NCI-H2227 (cell line): ENCODE measurements around the gene SIGLEC1.
A peak's percentile ranks its signal among the peaks of the same experiment; 100 is the strongest.

Source experiments
- DNase-seq: peaks from one replicate; lab custom pipeline; 2025; ENCODE audit not compliant: unreplicated experiment; lab: John Stamatoyannopoulos, UW

Gene SIGLEC1

DNA sequence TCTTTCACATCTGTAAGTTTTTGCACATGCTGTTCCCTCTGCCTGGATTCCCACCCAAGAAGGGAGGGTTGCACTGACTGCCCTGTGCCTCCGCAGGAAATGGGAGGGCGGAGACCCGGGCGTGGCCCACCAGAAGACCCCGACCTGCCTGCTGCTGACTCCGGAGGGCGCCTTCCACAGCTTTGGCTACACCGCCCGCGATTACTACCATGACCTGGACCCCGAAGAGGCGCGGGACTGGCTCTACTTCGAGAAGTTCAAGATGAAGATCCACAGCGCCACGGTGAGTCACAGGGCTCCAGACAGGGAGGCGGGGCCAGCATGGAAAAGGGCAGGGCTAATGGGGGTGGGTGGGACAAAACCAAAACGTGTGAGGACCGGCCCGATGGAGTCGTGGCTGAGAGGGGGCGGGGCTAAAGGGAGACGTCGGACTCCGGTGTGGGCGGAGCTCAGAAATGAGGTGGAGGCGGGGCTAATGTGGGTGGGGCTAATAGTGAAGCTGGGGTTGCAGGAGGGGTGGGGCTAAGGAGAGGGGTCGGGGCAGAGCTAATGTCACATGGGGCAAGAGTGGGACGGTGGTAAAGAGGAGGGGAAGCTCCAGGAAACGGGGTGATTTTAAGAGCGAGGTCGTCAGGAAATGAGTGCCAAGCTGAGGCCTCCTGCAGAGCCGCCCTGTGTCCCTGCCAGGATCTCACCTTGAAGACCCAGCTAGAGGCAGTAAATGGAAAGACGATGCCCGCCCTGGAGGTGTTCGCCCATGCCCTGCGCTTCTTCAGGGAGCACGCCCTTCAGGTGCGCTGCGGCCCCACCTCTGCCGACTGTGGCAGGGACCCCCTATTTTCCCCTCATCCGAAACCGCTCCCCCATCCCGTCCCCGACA, 32.6 kb upstream of the SIGLEC1 start:
- DNase-seq, result peak; percentile 32

DNA sequence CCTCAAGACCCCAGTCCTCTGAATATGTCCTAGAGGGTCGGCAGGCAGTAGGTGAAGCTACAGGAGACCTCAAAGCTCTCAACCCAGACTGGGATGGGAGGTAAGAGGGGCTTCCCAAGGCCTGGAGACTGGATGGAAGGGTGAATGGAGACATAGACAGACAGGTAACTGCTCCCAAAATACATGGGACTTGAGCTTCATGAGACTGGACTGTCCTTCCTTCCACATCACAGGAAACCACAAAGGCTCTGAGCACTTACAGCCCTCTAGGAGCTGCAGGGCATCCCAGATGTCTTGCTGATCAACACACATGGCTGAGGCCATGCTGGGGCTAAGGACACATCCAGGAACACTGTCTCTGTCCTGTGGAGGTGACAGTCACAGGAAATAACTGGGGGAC, 31.6 kb upstream of the SIGLEC1 start:
- no peak for DNase-seq

DNA sequence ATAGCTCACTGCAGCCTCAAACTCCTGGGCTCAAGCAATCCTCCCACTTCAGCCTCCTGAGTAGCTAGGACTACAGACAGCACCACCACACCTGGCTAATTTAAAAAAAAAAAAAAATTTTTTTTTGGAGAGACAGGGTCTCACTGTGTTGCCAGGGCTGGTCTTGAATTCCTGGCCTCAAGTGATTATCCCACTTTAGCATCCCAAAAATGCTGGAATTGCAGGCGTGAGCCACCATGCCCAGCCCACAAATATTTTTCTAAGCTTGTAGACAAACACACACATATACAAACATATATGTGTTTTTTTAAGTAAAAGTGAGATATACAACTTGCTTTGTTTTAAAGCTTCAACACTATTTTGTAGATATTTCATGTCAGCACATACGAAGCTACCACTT, 30.9 kb upstream of the SIGLEC1 start:
- DNase-seq, result no peak

DNA sequence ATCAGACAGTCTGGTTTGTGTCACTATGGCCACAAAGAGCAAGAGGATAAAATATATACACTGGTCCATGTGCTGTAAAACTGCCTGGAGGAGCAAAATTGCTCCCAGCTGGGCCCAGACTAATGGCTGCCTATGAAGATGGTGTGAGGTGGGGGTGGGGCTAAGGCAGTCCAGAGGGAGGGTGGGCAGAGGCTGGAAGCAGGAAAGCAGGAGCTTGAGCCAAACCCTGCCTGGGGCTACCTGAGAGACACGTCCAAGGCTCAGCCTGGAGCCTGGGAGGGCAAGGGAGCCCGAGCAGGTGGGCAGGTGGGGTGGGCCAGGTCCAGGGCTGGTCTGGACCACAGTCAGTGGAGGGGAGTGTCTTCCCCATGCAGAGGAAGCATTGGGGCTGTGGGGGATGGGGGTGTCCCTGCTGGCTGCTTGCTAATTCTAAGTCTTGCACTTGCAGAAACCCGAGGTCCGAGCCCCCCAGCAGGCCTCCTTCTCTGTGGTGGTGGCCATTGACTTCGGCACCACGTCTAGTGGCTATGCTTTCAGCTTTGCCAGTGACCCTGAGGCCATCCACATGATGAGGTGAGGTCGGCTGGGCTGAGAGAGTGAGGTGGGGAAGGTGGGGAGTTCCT, 29.5 kb upstream of the SIGLEC1 start:
- DNase-seq, result peak; percentile 64

DNA sequence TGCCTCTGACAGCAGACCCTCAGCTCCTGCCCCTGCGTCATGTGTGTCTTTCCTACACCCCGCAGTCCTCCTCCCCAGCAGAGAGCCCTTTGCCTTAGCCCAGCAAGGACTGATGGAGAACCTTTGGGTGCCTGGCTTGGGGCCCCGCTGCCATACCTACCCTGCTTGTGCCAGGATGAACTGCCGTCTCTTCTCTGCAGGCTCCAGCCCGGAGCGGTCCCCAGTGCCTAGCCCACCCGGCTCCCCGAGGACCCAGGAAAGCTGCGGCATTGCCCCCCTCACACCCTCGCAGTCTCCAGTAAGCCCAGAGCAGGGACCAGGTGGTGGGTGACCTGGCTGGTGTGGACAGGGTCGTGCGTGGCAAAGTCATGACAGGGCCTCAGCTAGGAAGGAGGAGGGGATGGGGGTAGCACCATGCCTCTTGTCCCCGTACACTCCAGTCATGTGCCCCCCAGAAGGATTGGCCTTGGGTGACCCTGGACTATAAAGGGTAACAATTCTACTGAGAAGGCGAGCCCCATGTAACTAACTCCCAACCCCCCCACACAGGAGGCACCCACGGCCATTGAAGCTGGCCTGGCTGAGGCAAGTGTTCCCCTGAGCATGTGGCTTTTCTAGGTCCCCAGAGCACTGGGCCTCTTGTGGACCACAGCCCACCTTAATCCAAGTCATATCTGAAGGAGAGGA, 28.4 kb upstream of the SIGLEC1 start:
- no peak for DNase-seq

DNA sequence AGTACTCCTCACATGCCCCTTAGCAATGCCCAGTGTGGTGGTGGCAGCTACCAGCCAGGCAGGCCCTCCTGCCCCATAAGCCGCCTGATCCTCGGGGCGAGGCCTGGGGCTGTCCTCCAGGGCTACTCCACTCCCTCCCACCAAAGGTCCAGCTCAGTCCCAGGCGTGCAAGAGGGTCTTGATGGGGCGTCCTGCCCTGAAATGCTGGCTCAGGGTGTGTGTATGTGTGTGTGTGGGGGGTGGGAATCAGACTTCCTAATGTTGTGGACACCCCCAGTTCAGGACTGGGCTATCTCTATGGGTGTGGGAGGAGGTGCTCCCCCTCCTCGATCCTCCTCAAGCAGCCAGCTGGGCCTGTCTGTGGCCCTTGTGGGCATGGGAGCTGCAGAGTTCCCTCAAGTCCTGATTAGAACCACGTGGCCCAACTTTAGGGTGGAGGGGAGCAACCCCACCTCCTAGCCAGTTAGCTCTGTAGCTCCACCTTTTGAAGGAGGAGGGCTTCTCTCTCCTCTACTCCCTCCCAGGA, 27.6 kb upstream of the SIGLEC1 start:
- no peak for DNase-seq

DNA sequence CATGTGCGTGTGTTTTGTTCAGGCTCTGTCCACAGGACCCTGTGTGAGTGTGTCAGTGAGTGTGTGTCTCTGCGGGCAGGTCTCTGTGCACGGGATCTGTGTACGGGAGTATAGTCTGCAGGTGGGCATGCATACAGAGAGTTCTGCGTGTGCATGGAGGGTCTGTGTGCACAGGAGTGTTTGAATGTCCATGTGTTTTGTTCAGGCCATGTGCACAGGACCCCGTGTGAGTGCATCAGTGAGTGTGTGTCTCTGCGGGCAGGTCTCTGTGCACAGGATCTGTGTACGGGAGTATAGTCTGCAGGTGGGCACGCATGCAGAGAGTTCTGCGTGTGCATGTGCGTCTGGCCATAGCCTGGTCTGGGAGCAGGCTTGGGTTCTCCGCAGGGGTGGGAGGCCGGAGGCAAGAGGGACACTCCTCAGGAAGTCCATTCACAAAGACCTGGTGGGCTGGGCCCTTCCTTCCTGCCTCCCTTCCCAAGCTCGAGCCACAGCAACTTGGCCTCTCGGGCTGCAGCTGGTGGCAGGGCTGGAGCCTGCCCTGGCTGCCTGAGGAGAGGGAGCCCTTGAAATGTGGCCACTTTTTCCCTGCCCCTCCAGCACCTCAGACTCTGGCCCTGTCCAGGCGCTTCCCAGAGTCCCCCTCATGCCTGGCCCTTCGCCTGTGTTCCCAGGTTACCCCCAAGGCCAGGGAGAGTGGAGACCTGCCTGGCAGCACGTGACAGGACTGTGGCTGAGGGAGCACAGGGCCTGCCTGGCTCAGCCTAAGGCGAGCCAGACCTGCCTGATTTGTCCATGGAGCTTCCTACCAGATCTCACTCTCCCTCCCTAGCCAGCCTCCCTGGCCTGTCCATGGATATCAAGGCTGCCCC, 26.9 kb upstream of the SIGLEC1 start:
- no peak for DNase-seq

DNA sequence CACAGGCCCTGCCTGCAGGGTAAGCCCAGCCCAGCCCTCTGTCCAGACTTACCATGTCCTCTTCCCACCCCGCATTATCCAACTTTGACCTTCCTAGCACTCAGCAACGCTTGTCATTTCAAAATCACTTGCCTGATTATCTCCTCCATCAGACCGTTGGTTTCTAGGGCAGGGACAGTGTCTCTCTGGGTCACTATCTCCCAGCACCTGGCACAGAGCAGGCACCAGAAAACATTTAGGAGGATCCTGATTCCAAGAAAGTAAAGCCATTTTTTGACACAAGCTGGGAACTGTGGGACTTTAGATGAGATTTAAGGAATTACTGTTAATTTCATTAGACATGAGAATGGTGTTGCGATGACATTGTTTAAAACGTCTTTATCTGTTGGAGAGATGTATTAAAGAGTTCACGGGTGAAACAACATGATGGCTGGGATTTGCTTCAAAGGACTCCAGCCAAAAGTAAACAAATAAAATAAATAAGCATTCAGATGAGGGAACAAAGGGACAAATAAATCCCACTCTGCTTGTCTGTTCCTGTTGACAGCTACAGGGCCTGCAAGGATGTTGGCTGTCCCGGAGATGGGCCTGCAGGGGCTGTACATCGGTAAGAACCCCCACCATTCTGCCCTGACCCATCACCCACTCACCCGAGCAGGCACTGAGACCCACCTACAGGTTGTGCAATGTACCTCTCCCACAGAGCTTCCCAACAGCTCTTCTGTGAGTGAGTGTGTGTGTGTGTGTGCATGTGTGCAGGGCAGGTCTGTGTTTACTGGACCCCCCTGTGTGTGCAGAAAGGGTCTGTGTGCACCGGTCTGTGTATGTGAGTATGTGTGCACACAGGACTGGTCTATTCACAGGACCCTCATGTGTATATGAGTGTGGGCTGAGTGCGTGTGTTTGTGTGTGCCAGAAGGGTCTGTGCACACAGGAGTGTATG, 26.0 kb upstream of the SIGLEC1 start:
- no peak for DNase-seq

DNA sequence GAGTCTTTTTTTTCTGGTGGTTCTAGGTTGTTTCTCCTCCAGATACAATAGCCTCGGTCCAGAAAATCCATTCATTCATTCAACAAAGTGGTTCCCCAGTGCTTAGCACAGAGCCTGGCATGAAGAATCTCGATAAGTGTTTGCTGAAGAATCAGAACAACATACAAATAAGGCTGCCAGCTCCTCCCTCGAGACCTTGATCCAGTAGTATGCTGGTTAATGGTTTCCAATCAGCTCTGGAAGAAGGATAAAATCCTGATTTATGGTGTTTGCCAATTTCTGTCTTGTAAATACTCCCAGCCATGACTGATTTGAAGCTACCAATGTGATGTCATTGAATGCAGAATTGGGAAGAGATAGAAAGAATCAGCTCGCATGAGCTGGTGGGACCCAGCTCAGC, 23.4 kb upstream of the SIGLEC1 start:
- no peak for DNase-seq

DNA sequence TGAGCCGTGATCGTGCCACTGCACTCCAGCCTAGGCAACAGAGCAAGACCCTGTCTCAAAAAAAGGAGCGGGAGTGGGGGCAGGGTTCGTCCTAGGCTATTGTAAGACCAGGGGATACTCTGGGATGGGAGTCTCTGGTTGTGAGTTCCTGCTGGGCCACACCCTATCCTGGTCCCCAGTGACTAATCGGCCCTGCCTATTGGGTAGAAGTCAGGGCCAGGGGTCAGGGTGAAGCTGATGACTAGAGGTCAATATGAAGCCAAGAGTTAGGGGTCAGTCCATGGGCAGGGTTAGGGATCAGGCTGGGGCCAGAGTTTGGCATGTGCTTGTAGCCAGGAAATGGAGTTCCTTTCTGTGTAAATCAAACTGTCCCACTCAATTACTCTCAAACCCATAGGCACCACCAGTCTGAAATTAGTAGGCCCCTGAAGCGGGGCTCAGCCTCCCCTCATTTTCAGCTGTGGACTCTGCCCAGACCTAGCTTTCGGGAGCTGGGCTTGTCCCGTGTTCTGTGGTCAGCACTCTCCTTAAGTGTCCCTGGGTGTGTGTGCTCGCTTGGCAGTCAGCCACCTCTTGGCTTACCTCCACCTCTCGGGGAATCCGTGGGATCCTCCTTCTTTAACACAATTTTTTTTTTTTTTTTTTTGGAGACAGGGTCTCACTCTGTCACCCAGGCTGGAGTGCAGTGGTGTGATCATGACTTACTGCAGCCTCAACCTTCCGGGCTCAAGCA, 21.9 kb upstream of the SIGLEC1 start:
- no peak for DNase-seq

DNA sequence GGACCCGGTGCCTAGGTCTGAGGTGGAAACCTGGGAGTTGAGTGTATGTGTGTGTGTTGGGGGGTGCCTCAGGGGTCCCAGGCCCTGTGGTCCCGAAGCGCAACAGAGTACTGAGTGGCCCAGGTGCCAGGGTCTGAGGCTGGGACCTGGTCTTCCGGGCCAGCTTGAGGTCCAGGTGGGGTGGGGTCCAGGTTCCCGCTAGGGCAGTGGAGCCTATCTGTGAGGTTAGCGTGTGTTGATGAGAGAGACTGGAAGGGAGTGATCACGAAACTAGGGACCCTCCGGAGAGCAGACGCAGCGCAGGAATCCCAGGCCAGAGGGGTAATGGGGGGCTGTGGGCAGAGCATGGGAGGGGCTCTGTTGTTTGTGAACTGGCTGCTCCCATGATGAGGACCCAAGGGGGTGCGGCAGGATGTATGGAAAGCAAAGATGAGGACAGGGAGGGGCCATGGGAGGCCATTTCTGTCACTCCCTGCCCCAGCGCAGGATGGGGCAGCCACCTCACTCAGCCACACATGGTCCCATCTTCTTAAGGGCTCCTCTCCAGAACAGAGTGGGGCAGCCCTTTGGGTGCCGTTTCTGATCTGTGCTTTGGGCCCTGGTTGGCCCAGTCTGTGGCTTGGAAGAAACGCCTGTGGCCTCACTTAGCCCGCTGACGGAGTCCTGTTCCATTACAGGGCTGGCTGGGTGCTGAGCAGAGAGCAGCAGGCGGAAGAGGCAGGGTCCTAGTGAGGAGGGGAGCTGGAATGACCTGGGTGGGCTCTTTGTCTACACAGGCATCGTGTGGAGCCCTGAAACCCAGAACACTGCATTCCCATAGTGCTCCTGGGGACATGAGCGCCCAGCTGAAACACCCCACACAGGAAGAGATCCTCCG, 21.0 kb upstream of the SIGLEC1 start:
- no peak for DNase-seq

DNA sequence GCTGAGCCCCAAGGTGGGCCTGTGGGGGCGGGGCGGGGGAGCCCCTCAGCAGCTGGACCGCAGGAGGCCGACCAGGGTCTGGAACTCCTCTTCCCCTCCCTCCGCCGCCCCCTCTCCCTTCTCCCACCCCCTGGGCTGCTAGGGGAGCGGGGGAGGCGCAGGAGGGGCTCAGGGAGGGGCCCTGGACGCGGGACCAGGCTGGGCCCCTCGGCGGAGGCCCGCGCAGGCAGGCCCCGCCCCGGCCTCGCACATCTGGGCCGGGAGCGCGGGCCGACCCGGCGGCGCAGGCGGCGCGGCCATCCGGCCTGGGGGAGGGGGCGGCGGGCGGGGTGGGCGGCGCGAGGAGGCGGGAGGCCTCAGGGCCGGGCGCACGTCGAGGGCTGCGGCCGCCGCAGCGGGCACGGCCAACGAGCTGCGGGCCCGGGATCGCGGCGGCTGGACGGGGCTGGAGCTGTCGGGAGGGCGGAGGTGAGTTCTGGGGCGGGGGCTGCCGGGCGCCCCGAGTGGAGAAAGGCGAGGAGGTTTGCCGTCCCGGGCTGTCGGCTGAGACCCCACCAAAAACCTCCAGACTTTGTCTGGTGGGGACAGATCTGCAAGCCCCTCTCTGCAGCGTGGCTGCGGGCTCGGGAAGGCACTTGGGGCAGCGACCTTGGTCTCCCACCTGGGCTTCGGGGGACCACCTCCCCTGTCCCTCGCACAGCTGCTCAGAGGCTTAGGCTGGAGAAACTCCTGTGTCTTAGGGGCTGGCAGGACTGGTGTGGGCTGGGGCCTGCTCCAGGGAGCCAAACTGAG, 20.1 kb upstream of the SIGLEC1 start, which contains the start of gene HSPA12B:
HSPA12B (plus strand) TSS at position 359 of the 792 bp plus-strand sequence. CDS start 5,990 bp downstream, outside the sequence.
- DNase-seq, result peak; percentile 57

DNA sequence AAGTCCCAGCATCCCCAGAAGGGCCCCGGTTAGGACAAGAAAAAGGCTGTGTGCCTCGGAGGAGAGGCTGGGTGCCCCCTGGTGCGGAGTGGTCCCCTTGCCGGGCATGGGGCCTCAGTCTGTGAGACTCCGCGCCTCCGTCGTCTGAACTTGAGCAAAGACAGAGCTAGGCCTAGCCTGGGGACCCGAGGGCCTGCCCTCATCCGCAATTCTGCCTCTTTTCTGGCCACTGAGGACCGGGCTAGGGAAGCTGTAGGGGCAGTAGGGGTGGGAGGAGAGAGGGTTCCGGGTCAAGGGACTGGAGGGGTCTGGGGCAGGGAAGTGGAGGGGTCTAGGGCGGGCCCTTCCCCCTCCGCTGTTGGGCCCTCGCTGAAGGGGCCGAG, 19.5 kb upstream of the SIGLEC1 start:
- no peak for DNase-seq

DNA sequence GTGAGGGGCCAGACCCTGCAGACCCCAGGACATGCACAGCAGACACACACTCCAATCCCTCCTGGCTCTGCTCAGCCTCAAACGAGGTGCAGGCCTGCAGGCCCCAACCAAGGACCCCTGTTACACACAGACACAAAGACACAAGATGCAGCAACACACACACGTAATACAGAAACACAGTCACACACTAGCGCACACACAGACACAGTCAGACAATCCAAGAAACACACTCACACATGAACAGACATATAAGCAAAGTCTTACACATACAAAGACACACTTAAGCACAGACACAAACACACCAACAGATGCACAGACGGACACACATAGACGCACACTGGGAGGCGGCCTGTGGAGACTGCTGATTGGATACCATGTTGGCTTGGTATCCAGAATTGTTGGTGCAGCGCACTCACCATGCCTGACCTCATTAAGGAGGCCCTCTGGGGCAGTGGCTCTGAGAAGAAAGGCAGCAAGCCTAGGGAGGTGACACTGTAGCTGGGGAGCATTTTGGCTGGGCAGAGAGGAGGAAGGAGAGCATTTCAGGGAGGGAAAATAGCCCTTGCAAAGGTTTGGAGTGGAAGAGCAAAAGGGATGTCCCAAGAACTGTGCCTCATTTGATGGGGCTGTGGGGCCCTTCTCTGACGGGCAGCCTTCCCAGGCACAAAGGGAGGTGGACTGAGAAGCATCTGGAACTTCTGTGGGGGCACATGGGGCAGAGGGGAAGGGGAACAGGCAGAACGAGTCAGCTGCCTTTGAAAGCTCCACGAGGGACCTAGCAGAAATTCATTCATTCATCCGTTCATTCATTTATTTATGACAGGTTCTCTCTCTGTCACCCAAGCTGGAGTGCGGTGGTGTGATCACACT, 18.6 kb upstream of the SIGLEC1 start:
- no peak for DNase-seq

DNA sequence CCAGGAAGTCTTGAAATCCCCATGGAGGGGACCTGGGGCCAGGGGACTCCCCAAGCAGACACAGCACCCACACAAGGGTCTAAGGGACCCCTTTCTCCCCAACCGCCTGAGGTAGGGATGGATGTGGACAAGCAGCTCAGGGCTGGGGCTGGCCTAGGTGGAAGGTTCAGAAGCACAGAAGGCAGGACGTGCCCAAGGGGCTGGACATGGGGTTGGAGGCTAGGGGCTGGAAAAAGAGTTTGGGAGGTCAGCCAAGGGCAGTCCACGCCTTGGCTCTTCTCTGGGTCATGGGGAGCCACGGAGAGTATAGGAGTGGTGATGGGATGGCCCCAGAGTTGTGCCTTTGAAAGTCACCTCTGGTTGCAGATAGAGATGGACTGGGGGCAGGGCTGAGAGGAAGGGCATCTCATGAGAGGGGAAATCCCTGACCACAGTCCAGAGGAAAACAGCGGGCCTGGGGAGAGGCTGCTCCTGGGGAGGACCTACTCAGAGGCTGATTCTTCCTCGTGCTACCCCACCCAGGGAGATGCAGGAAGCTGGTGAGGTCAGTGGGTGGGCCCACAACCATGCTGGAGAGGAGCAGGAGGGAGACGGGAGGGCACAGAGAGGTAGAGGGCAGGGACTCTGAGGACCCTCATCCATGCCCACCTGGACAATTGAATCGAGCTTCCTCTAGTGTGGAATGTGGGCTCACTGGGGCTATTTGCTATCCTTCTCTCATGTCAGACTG, 17.6 kb upstream of the SIGLEC1 start:
- DNase-seq, result no peak

DNA sequence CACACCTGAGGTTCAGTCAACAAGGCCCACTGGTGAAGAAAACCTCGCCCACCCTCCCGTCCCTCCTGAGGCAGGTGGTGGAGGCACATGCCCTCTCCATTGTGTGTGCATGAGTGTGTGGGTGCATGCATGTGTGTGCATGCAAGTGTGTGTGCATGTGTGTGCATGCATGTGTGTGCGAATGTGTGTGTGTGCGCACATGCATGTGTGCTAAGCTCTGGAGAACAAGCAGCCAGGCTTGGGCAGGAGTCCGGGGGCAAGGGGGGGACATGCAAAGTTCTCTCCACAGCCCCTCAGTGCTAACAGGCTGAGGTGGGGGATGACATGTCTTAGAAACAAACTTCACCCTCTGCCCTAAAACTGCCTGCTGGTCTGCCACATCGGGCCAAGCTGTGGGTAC, 17.0 kb upstream of the SIGLEC1 start:
- DNase-seq, result no peak
